NCI-H187 (cell line): ENCODE measurements around the gene CHIT1.

Experiments
- DNase-seq, 2 experiments: peaks; one replicate each; lab custom pipeline; 2025; lab: John Stamatoyannopoulos, UW

The CHIT1 gene

GRCh38 chr1:203174324-203174985, 55.0 kb downstream of the CHIT1 start:
- DNase-seq, result no peak

GRCh38 chr1:203173566-203173965, 55.9 kb downstream of the CHIT1 start:
- no peak for DNase-seq

- DNase-seq, result no peak
Observed at GRCh38 chr1:203173011-203173555, 56.4 kb downstream of the CHIT1 start.

- peak; percentile 34 to 58 for DNase-seq
Observed at GRCh38 chr1:203172184-203173010, 57.1 kb downstream of the CHIT1 start.

- no peak for DNase-seq
Observed at GRCh38 chr1:203171341-203172183, 57.9 kb downstream of the CHIT1 start.

GRCh38 chr1:203170625-203171330, 58.7 kb downstream of the CHIT1 start:
- no peak for DNase-seq

- DNase-seq, result no peak
Observed at GRCh38 chr1:203169770-203170520, 59.5 kb downstream of the CHIT1 start.

- no peak for DNase-seq
Observed at GRCh38 chr1:203168991-203169390, 60.5 kb downstream of the CHIT1 start.

GRCh38 chr1:203168256-203168786, 61.2 kb downstream of the CHIT1 start:
- DNase-seq, result no peak

- DNase-seq, result no peak
Observed at GRCh38 chr1:203167913-203168200, 61.6 kb downstream of the CHIT1 start.

GRCh38 chr1:203167026-203167912, 62.2 kb downstream of the CHIT1 start:
- DNase-seq, result no peak

- DNase-seq, result no peak
Observed at GRCh38 chr1:203166192-203166940, 63.1 kb downstream of the CHIT1 start.
